Measurements from ENCODE around the gene MICU1. TPM values are rescaled to one million over a fixed set of nuclear protein-coding genes. Genes with fewer than 3 reads are reported as not detected.

MICU1 gene
- total and polyA plus RNA-seq, 2 of the 13 experiments (the other 11 are each of a cell fraction or from before 2014, with no cell fraction given): 32.5 to 56.1 TPM

DNA sequence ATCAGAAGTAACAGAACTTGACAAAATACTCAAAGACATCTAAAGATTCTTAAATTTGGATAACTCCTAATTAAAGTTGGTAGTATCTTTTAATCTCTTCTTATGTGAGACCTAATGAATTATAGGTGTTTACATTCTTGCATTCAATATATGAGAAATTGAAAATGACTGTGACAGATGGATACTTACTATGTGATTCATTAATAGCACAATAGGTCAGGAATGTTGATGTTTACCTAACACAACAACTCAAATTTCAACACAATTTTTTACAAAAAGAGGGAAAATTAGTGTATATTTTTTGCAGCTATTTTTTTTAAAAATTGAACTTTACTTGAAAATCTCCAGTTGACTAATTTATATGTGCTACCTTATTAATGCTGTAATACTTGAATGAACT, 34.3 kb upstream of the MICU1 start:
- Histone ChIP-seq H3K4me3 (replicated peaks in 1 of 3; ENCODE audit: insufficient read depth in 1 of 3, low read depth in 2 of 3, low read length in 3 of 3) (no peak overlapping the region), H3K4me2 (ENCODE audit: low read depth, low read length) (no peak overlapping the region), H4K20me1 (ENCODE audit: insufficient read depth, low read length) (no peaks in the 10 kb centered on the region), H3K27me3 (ENCODE audit: control insufficient read depth in 1 of 2, insufficient read depth in 2 of 2, low read length in 2 of 2) (no peaks in the 10 kb centered on the region), H2AFZ (ENCODE audit: low read length) (no peak overlapping the region), H3K9ac (ENCODE audit: insufficient read depth, low read depth, low read length) (no peak overlapping the region), H3K27ac (ENCODE audit: extremely low read length, insufficient read depth, low read length) (no peak overlapping the region), H3K9me3 (ENCODE audit: low read length) (no peaks in the 10 kb centered on the region), H3K4me1 (ENCODE audit: insufficient read depth, low read length) (peaks cover 27% of the 10 kb centered on the region), H3K79me2 (ENCODE audit: insufficient read depth, low read length) (no peaks in the 10 kb centered on the region), H3K36me3 (replicated peaks in 1 of 2; ENCODE audit: control insufficient read depth in 1 of 2, insufficient read depth in 2 of 2, low read length in 2 of 2) (no peaks in the 10 kb centered on the region)
- TF ChIP-seq PCBP1 (IDR thresholded peaks at IDR 0.05; ENCODE audit: borderline replicate concordance, low read depth, low read length) (no peak), FOXK1 (CRISPR knock-in tag; IDR thresholded peaks at IDR 0.05; ENCODE audit: borderline replicate concordance, low read depth) (no peak), ERF (CRISPR knock-in tag; IDR thresholded peaks at IDR 0.05) (no peak), ZBTB42 (CRISPR knock-in tag; IDR thresholded peaks at IDR 0.05) (no peak), ZNF296 (CRISPR knock-in tag; conservative IDR thresholded peaks at IDR 0.05) (no peak), NR2C2 (CRISPR knock-in tag; IDR thresholded peaks at IDR 0.05; ENCODE audit: borderline replicate concordance) (no peak), HIVEP1 (CRISPR knock-in tag; IDR thresholded peaks at IDR 0.05) (no peak), TAF1 (CRISPR knock-in tag; IDR thresholded peaks at IDR 0.05) (no peak), ZNF17 (CRISPR knock-in tag; IDR thresholded peaks at IDR 0.05) (no peak)
- TF ChIP-seq, protein P1, sequence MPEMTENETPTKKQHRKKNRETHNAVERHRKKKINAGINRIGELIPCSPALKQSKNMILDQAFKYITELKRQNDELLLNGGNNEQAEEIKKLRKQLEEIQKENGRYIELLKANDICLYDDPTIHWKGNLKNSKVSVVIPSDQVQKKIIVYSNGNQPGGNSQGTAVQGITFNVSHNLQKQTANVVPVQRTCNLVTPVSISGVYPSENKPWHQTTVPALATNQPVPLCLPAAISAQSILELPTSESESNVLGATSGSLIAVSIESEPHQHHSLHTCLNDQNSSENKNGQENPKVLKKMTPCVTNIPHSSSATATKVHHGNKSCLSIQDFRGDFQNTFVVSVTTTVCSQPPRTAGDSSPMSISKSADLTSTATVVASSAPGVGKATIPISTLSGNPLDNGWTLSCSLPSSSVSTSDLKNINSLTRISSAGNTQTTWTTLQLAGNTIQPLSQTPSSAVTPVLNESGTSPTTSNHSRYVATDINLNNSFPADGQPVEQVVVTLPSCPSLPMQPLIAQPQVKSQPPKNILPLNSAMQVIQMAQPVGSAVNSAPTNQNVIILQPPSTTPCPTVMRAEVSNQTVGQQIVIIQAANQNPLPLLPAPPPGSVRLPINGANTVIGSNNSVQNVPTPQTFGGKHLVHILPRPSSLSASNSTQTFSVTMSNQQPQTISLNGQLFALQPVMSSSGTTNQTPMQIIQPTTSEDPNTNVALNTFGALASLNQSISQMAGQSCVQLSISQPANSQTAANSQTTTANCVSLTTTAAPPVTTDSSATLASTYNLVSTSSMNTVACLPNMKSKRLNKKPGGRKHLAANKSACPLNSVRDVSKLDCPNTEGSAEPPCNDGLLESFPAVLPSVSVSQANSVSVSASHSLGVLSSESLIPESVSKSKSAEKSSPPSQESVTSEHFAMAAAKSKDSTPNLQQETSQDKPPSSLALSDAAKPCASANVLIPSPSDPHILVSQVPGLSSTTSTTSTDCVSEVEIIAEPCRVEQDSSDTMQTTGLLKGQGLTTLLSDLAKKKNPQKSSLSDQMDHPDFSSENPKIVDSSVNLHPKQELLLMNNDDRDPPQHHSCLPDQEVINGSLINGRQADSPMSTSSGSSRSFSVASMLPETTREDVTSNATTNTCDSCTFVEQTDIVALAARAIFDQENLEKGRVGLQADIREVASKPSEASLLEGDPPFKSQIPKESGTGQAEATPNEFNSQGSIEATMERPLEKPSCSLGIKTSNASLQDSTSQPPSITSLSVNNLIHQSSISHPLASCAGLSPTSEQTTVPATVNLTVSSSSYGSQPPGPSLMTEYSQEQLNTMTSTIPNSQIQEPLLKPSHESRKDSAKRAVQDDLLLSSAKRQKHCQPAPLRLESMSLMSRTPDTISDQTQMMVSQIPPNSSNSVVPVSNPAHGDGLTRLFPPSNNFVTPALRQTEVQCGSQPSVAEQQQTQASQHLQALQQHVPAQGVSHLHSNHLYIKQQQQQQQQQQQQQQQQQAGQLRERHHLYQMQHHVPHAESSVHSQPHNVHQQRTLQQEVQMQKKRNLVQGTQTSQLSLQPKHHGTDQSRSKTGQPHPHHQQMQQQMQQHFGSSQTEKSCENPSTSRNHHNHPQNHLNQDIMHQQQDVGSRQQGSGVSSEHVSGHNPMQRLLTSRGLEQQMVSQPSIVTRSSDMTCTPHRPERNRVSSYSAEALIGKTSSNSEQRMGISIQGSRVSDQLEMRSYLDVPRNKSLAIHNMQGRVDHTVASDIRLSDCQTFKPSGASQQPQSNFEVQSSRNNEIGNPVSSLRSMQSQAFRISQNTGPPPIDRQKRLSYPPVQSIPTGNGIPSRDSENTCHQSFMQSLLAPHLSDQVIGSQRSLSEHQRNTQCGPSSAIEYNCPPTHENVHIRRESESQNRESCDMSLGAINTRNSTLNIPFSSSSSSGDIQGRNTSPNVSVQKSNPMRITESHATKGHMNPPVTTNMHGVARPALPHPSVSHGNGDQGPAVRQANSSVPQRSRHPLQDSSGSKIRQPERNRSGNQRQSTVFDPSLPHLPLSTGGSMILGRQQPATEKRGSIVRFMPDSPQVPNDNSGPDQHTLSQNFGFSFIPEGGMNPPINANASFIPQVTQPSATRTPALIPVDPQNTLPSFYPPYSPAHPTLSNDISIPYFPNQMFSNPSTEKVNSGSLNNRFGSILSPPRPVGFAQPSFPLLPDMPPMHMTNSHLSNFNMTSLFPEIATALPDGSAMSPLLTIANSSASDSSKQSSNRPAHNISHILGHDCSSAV (CRISPR knock-in tag; IDR thresholded peaks at IDR 0.05; ENCODE audit: borderline replicate concordance): no peak
- no peak for DNase-seq (ENCODE audit: low spot score)
- no peak for ATAC-seq
- in situ Hi-C loops (cut with HindIII; ENCODE audit: extremely low pct_ligation_motif_present, low pct_unique_long_range_greater_than_20kb): no loop called here
- ChIA-PET POLR2A (interaction anchor here (2.2 kb wide), 2 partner anchors 19 to 31 kb away, joined by 7 to 8 read pairs; partner anchors contain the start of gene MCU), CTCF (ENCODE audit: low intra/inter-chr PET ratio, low total read pairs) (no interaction called here)
- intact Hi-C loops (cut with micrococcal nuclease; ENCODE audit: unreplicated experiment): no loop called here
- FAIRE-seq: no peak
- BruUV-seq (replicated peaks): no TSS peak

All from HepG2 (cell line).